Measurements from ENCODE around the gene ITIH3.

The ITIH3 gene

GRCh38 chr3:52787246-52787645 is 7.3 kb upstream of the ITIH3 start:
- no peak for TF ChIP-seq CTCF (IDR thresholded peaks at IDR 0.05; ENCODE audit: low read depth, low read length)
- no peak overlapping the region for H3K4me3 ChIP-seq (ENCODE audit: low read depth, low read length)

GRCh38 chr3:52787672-52788625 is 6.6 kb upstream of the ITIH3 start:
- TF ChIP-seq CTCF (IDR thresholded peaks at IDR 0.05; ENCODE audit: low read depth, low read length), result no peak

GRCh38 chr3:52788890-52789745 is 5.5 kb upstream of the ITIH3 start:
- no peak overlapping the region for H3K4me3 ChIP-seq (ENCODE audit: low read depth, low read length)
- no peak for TF ChIP-seq CTCF (IDR thresholded peaks at IDR 0.05; ENCODE audit: low read depth, low read length)

More at GRCh38 chr3:52787672-52788625, 6.6 kb upstream of the ITIH3 start:
- H3K4me3 ChIP-seq (ENCODE audit: low read depth, low read length), result no peak overlapping the region

- TF ChIP-seq CTCF (IDR thresholded peaks at IDR 0.05; ENCODE audit: low read depth, low read length), result no peak
- H3K4me3 ChIP-seq (ENCODE audit: low read depth, low read length), result no peak overlapping the region
These were observed 4.9 kb upstream of the ITIH3 start for GRCh38 chr3:52789746-52790040.

- TF ChIP-seq CTCF (IDR thresholded peaks at IDR 0.05; ENCODE audit: low read depth, low read length), result no peak
- no peak overlapping the region for H3K4me3 ChIP-seq (ENCODE audit: low read depth, low read length)
These were observed 4.3 kb upstream of the ITIH3 start for GRCh38 chr3:52790337-52790736.

GRCh38 chr3:52790741-52791140 is 3.9 kb upstream of the ITIH3 start:
- TF ChIP-seq CTCF (IDR thresholded peaks at IDR 0.05; ENCODE audit: low read depth, low read length), result no peak
- H3K4me3 ChIP-seq (ENCODE audit: low read depth, low read length), result no peak overlapping the region

GRCh38 chr3:52791366-52791765 is 3.2 kb upstream of the ITIH3 start:
- TF ChIP-seq CTCF (IDR thresholded peaks at IDR 0.05; ENCODE audit: low read depth, low read length), result no peak
- no peak overlapping the region for H3K4me3 ChIP-seq (ENCODE audit: low read depth, low read length)

Measured in WI38 (cell line).